GM13977 (cell line): ENCODE data around the gene THAP10.
"Not testable (repeated sequence)": the region's sequence is repeated elsewhere in the genome, so short reads cannot be mapped to it uniquely, and the experiment has no call there.

Experiments used
- DNase-seq: peaks from one replicate; pipeline ENCODE4 v3.0.0; 2012; ENCODE audit warnings: low spot score
- in situ Hi-C: fragments of 300-500 bp; cut with MboI; formaldehyde crosslinking; loops from one replicate; pipeline ENCODE4 v1.12.0; 2022; ENCODE audit warnings: low sequenced_read_pairs, low pct_unique_long_range_greater_than_20kb, mixed read lengths, inconsistent platforms; ENCODE audit not compliant: unreplicated experiment
- TF ChIP-seq, protein P1 (sequence below): IDR thresholded peaks from 2 replicates; pipeline ENCODE4 v1.5.1; 2012; ENCODE audit warnings: mild to moderate bottlenecking, control low read depth; ENCODE audit not compliant: insufficient read depth; ENCODE audit errors: extremely low read depth, missing control alignments

The THAP10 gene

DNA sequence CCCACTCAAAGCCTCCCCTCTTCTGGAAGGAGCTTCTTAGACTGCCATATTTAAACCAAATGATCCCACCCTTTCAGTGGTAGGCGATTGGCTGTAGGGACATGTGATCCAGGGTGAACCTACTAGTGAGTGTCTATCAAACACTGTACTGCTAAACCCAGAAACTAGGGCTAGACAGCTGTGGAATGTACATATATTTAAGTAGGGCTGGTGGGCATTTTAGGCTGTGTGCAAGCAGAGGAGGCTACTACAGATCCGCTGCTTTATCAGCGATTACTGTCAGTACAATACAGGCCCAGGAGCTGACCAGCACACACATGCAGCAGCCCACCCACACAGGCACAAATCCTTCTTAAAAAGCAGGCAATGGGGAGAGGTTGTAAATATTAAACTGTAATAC, 22.9 kb downstream of the THAP10 start:
- DNase-seq: no peak
- TF ChIP-seq, protein P1, sequence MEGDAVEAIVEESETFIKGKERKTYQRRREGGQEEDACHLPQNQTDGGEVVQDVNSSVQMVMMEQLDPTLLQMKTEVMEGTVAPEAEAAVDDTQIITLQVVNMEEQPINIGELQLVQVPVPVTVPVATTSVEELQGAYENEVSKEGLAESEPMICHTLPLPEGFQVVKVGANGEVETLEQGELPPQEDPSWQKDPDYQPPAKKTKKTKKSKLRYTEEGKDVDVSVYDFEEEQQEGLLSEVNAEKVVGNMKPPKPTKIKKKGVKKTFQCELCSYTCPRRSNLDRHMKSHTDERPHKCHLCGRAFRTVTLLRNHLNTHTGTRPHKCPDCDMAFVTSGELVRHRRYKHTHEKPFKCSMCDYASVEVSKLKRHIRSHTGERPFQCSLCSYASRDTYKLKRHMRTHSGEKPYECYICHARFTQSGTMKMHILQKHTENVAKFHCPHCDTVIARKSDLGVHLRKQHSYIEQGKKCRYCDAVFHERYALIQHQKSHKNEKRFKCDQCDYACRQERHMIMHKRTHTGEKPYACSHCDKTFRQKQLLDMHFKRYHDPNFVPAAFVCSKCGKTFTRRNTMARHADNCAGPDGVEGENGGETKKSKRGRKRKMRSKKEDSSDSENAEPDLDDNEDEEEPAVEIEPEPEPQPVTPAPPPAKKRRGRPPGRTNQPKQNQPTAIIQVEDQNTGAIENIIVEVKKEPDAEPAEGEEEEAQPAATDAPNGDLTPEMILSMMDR: no peak
- in situ Hi-C loops: no loop called here

GRCh38 chr15:70867911-70868467, 24.2 kb downstream of the THAP10 start:
- TF ChIP-seq, protein P1: no peak
- in situ Hi-C loops: no loop called here
- DNase-seq: no peak

- TF ChIP-seq, protein P1: no peak
- no peak for DNase-seq
- in situ Hi-C loops: no loop called here
Measured at GRCh38 chr15:70866982-70867641, 25.1 kb downstream of the THAP10 start.

DNA sequence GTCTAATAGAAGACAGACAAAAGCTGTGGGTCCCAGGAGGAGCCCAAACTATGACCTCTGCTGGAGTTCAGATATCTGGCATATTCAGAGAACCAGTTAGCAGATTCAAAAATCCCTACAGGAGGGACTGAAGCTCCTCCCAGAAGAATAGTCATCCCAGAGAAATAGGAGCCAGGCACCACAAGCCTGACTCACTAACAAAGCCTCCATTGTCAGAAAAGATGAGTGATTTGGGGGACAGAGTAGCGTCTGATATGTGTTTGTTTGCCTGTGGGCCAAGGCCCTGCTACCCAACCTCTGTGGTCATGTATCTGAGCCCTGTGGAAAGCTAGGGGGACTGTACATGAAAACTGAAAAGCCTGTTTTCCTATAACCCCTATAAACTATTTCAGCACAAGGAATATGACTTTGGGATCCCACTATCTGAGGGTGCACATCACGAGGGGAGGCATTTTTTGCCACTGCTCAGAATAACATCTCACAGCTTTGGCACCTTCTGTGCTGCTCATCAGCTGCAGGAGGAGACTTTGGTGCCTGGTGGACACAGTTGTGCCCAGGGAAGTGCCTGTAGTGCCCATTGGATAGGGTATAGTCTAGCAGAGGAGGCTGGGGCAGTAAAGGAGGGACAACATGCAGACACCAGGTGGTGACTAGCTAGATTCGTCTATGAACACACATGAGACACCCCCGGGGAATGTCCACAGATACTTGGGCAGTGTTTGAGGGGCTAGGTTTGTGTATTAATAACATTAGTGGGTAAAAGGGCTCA, 28.6 kb downstream of the THAP10 start:
- DNase-seq: no peak
- in situ Hi-C loops: no loop called here
- TF ChIP-seq, protein P1: no peak

DNA sequence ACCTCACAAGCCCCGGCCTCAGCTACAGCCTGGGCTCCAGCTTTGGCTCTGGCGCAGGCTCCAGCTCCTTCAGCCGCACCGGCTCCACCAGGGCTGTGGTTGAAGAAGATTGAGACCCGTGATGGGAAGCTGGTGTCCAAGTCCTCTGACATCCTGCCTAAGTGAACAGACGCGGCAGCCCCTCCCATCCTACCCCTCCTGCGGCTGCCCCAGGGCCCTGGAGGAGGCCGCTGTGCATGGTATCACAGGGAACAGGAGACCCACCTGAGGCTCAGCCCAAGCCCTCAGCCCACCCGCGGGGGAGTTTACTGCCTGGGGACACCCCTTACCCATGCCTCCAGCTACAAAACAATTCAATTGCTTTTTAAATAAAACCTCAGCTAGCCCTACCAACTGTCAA, 32.2 kb downstream of the THAP10 start:
- in situ Hi-C loops: no loop called here
- TF ChIP-seq, protein P1: no peak
- no peak for DNase-seq

DNA sequence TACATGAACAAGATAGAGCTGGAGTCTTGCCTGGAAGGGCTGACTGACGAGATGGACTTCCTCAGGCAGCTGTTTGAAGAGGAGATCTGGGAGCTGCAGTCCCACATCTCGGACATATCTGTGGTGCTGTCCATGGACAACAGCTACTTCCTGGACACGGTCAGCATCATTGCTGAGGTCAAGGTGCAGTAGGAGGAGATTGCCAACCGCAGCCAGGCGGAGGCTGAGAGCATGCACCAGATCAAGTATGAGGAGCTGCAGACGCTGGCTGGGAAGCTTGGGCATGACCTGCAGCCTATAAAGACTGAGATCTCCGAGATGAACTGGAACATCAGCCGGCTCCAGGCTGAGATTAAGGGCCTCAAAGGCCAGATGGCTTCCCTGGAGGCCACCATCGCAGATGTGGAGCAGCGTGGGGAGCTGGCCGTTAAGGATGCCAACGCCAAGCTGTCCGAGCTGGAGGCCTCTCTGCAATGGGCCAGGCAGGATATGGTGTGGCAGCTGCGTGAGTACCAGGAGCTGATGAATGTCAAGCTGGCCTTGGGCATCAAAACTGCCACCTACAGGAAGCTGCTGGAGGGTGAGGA, 32.8 kb downstream of the THAP10 start:
- TF ChIP-seq, protein P1: no peak
- no peak for DNase-seq
- in situ Hi-C loops: no loop called here

DNA sequence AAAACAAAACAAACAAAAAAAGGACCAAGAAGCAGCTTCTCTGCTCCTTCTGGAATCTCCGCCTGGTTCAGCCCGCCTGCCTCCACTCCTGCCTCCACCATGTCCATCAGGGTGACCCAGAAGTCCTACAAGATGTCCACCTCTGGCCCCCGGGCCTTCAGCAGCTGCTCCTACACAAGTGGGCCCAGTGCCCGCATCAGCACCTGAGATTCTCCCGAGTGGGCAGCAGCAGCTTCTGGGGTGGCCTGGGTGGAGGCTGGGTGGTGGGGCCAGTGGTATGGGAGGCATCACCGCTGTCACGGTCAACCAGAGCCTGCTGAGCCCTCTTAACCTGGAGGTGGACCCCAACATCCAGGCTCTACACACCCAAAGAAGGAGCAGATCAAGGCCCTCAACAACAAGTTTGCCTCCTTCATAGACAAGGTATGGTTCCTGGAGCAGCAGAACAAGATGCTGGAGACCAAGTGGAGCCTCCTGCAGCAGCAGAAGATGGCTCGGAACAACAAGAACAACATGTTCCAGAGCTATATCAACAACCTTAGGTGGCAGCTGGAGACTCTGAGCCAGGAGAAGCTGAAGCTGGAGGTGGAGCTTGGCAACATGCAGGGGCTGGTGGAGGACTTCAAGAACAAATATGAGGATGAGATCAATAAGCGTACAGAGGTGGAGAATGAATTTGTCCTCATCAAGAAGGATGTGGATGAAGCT, 33.5 kb downstream of the THAP10 start:
- DNase-seq, in situ Hi-C loops: not testable (repeated sequence)
